ENCODE data around the gene DKKL1.

The DKKL1 gene

GRCh38 chr19:49338023-49338677 lies 25.5 kb upstream of the DKKL1 start:
- DNase-seq: no peak

GRCh38 chr19:49338691-49339300 lies 24.9 kb upstream of the DKKL1 start:
- DNase-seq: peak; percentile 66

GRCh38 chr19:49339301-49340068 lies 24.2 kb upstream of the DKKL1 start:
- DNase-seq: peak; percentile 66

- DNase-seq: peak; percentile 35
Measured at GRCh38 chr19:49340069-49340864, 23.4 kb upstream of the DKKL1 start.

- no peak for DNase-seq
Measured at GRCh38 chr19:49340865-49341718, 22.6 kb upstream of the DKKL1 start.

- no peak for DNase-seq
Measured at GRCh38 chr19:49342291-49342721, 21.4 kb upstream of the DKKL1 start.

- DNase-seq: no peak
Measured at GRCh38 chr19:49343123-49343522, 20.6 kb upstream of the DKKL1 start.

- no peak for DNase-seq
Measured at GRCh38 chr19:49344505-49345423, 18.9 kb upstream of the DKKL1 start.

GRCh38 chr19:49347191-49347590 lies 16.5 kb upstream of the DKKL1 start:
- DNase-seq: no peak

GRCh38 chr19:49347835-49348234 lies 15.8 kb upstream of the DKKL1 start:
- DNase-seq: peak; percentile 4

GRCh38 chr19:49348305-49349189 lies 15.1 kb upstream of the DKKL1 start:
- DNase-seq: no peak

- DNase-seq: no peak
Measured at GRCh38 chr19:49349567-49349966, 14.1 kb upstream of the DKKL1 start.

- DNase-seq: no peak
Measured at GRCh38 chr19:49355909-49356353, 7.7 kb upstream of the DKKL1 start.

- no peak for DNase-seq
Measured at GRCh38 chr19:49356382-49356781, 7.3 kb upstream of the DKKL1 start.

GRCh38 chr19:49357186-49357585 lies 6.5 kb upstream of the DKKL1 start:
- DNase-seq: no peak

GRCh38 chr19:49359851-49360820 lies 3.5 kb upstream of the DKKL1 start:
- DNase-seq: no peak

GRCh38 chr19:49361438-49362047 lies 2.1 kb upstream of the DKKL1 start:
- DNase-seq: no peak

Measured in NCI-H526 treated with DMSO at 0.1 percent for 48 hours (cell line).